Karpas-422 (cell line): ENCODE measurements around the gene RIPOR2. TPM values are rescaled to one million over a fixed set of nuclear protein-coding genes. Genes with fewer than 3 reads are reported as not detected.

Experiments used
- DNase-seq: peaks from one replicate; pipeline ENCODE4 v3.0.0-alpha.2; 2015
- H2AFZ ChIP-seq: fragments of 200-600 bp; sonication (generic); 2 replicates; pipeline ENCODE4 v1.6.1; 2014; ENCODE audit warnings: antibody characterized with exemption, low read length, mixed read lengths
- H3K27ac ChIP-seq: fragments of 200-600 bp; sonication (generic); 2 replicates; pipeline ENCODE4 v1.5.1; 2014; ENCODE audit warnings: mild to moderate bottlenecking, low read length, moderate library complexity
- H3K27me3 ChIP-seq: fragments of 200-600 bp; sonication (generic); 2 replicates; pipeline ENCODE4 v1.6.1; 2014; ENCODE audit warnings: low read length, mixed read lengths
- H3K36me3 ChIP-seq: fragments of 200-600 bp; sonication (generic); 2 replicates; pipeline ENCODE4 v1.6.1; 2014; ENCODE audit warnings: low read length, mixed read lengths; ENCODE audit not compliant: insufficient read depth
- H3K4me1 ChIP-seq: fragments of 200-600 bp; sonication (generic); 2 replicates; pipeline ENCODE4 v1.6.1; 2014; ENCODE audit warnings: mild to moderate bottlenecking, low read length, mixed read lengths
- H3K4me2 ChIP-seq: fragments of 200-600 bp; sonication (generic); 2 replicates; pipeline ENCODE4 v1.6.1; 2014; ENCODE audit warnings: low read length, low read depth, mild to moderate bottlenecking; ENCODE audit not compliant: poor library complexity, severe bottlenecking
- H3K4me3 ChIP-seq: fragments of 200-600 bp; sonication (generic); 2 replicates; pipeline ENCODE4 v1.5.1; 2014; ENCODE audit warnings: mild to moderate bottlenecking, antibody characterized with exemption, low read length, mixed read lengths
- H3K79me2 ChIP-seq: fragments of 200-600 bp; sonication (generic); 2 replicates; pipeline ENCODE4 v1.6.1; 2014; ENCODE audit warnings: mild to moderate bottlenecking, low read length, mixed read lengths
- H3K9ac ChIP-seq: fragments of 200-600 bp; sonication (generic); 2 replicates; pipeline ENCODE4 v1.6.0; 2014; ENCODE audit warnings: low read length
- H3K9me2 ChIP-seq: fragments of 200-600 bp; sonication (generic), shearing (Covaris generic); replicated peaks from 2 replicates; pipeline ENCODE4 v1.6.0; 2014; ENCODE audit warnings: mild to moderate bottlenecking, low read length, moderate library complexity; ENCODE audit not compliant: insufficient read depth
- H3K9me3 ChIP-seq: fragments of 300-700, 200-600 bp; sonication (generic); 2 replicates; pipeline ENCODE4 v1.6.1; 2014; ENCODE audit warnings: low read length, mixed read lengths
- H4K20me1 ChIP-seq: fragments of 200-600 bp; sonication (generic); 2 replicates; pipeline ENCODE4 v1.6.1; 2014; ENCODE audit warnings: mild to moderate bottlenecking, antibody characterized with exemption, low read length, low read depth; ENCODE audit not compliant: insufficient read depth
- total RNA-seq: library from RNA; depleted of rRNA; stranded (reverse); fragments of >200 nt; shearing (Covaris generic); gene quantifications from 2 replicates; pipeline ENCODE4 v1.2.3, GENCODE V29; 2014; ENCODE audit warnings: low replicate concordance

RIPOR2 gene
- total RNA-seq, 1 experiment from 2014 or later = 72.1 TPM

GRCh38 chr6:24797596-24798216 lies 138.1 kb downstream of the RIPOR2 start:
- DNase-seq = no peak
- no peaks in the 10 kb centered on the region for H4K20me1 ChIP-seq
- no peaks in the 10 kb centered on the region for H3K9me2 ChIP-seq
- H3K27ac ChIP-seq = no peak overlapping the region
- H2AFZ ChIP-seq = no peak overlapping the region
- no peaks in the 10 kb centered on the region for H3K4me1 ChIP-seq
- H3K4me2 ChIP-seq = no peak overlapping the region
- H3K4me3 ChIP-seq = no peak overlapping the region
- no peaks in the 10 kb centered on the region for H3K79me2 ChIP-seq
- H3K27me3 ChIP-seq = no peaks in the 10 kb centered on the region
- H3K36me3 ChIP-seq = no peaks in the 10 kb centered on the region; the same call in 1 of the 2 replicates
- no peak overlapping the region for H3K9ac ChIP-seq
- no peaks in the 10 kb centered on the region for H3K9me3 ChIP-seq

GRCh38 chr6:24796616-24797290 lies 139.0 kb downstream of the RIPOR2 start:
- H3K27ac ChIP-seq = no peak overlapping the region
- H3K9me2 ChIP-seq = no peaks in the 10 kb centered on the region
- no peaks in the 10 kb centered on the region for H3K27me3 ChIP-seq
- H3K79me2 ChIP-seq = no peaks in the 10 kb centered on the region
- no peaks in the 10 kb centered on the region for H3K36me3 ChIP-seq
- H3K4me1 ChIP-seq = no peaks in the 10 kb centered on the region
- no peak overlapping the region for H3K4me2 ChIP-seq
- no peaks in the 10 kb centered on the region for H4K20me1 ChIP-seq
- H2AFZ ChIP-seq = no peak overlapping the region
- DNase-seq = no peak
- H3K4me3 ChIP-seq = no peak overlapping the region
- H3K9me3 ChIP-seq = no peaks in the 10 kb centered on the region
- H3K9ac ChIP-seq = no peak overlapping the region

- Histone ChIP-seq H2AFZ (no peak overlapping the region), H3K4me3 (no peak overlapping the region), H3K4me2 (no peak overlapping the region), H3K4me1 (no peaks in the 10 kb centered on the region), H3K27ac (no peak overlapping the region), H3K9me3 (no peaks in the 10 kb centered on the region), H3K36me3 (no peaks in the 10 kb centered on the region), H4K20me1 (no peaks in the 10 kb centered on the region), H3K9me2 (no peaks in the 10 kb centered on the region), H3K9ac (no peak overlapping the region), H3K27me3 (no peaks in the 10 kb centered on the region), H3K79me2 (no peaks in the 10 kb centered on the region)
- no peak for DNase-seq
Measured at GRCh38 chr6:24795106-24795505, 140.7 kb downstream of the RIPOR2 start.

- Histone ChIP-seq H3K36me3 (peaks cover 47% of the 10 kb centered on the region), H3K27ac (no peak overlapping the region), H3K9ac (no peak overlapping the region), H3K9me3 (no peaks in the 10 kb centered on the region), H3K79me2 (peaks cover 7% of the 10 kb centered on the region), H3K27me3 (no peaks in the 10 kb centered on the region), H2AFZ (no peak overlapping the region), H3K4me2 (no peak overlapping the region), H4K20me1 (no peaks in the 10 kb centered on the region), H3K4me3 (no peak overlapping the region), H3K9me2 (no peaks in the 10 kb centered on the region), H3K4me1 (no peaks in the 10 kb centered on the region)
- DNase-seq = no peak
Measured at GRCh38 chr6:24788031-24788665, 147.6 kb downstream of the RIPOR2 start.

- H3K4me2 ChIP-seq = no peak overlapping the region
- H4K20me1 ChIP-seq = peaks cover 9% of the 10 kb centered on the region; the same call in 1 of the 2 replicates
- H3K9me3 ChIP-seq = no peaks in the 10 kb centered on the region
- no peak for DNase-seq
- H3K4me1 ChIP-seq = peaks cover 32% of the 10 kb centered on the region
- no peak overlapping the region for H2AFZ ChIP-seq
- no peak overlapping the region for H3K27ac ChIP-seq
- H3K36me3 ChIP-seq = peaks cover 70% of the 10 kb centered on the region
- no peak overlapping the region for H3K4me3 ChIP-seq
- H3K79me2 ChIP-seq = peaks cover 75% of the 10 kb centered on the region
- no peaks in the 10 kb centered on the region for H3K27me3 ChIP-seq
- H3K9ac ChIP-seq = no peak overlapping the region
- H3K9me2 ChIP-seq = no peaks in the 10 kb centered on the region
Measured at GRCh38 chr6:24780206-24780605, 155.6 kb downstream of the RIPOR2 start.

- Histone ChIP-seq H3K27me3 (no peaks in the 10 kb centered on the region), H3K79me2 (peaks cover 75% of the 10 kb centered on the region), H4K20me1 (peaks cover 9% of the 10 kb centered on the region; the same call in 1 of the 2 replicates), H2AFZ (no peak overlapping the region), H3K9me3 (no peaks in the 10 kb centered on the region), H3K4me2 (peak overlapping the region; percentile 83), H3K4me1 (peaks cover 33% of the 10 kb centered on the region), H3K9me2 (no peaks in the 10 kb centered on the region), H3K4me3 (no peak overlapping the region), H3K9ac (no peak overlapping the region), H3K36me3 (peaks cover 63% of the 10 kb centered on the region), H3K27ac (no peak overlapping the region)
- DNase-seq = no peak
Measured at GRCh38 chr6:24779416-24780016, 156.2 kb downstream of the RIPOR2 start.

- peaks cover 9% of the 10 kb centered on the region; the same call in 1 of the 2 replicates for H4K20me1 ChIP-seq
- H3K27ac ChIP-seq = no peak overlapping the region
- peaks cover 57% of the 10 kb centered on the region for H3K36me3 ChIP-seq
- no peaks in the 10 kb centered on the region for H3K9me3 ChIP-seq
- H3K79me2 ChIP-seq = peaks cover 70% of the 10 kb centered on the region
- no peak overlapping the region for H2AFZ ChIP-seq
- peaks cover 37% of the 10 kb centered on the region for H3K4me1 ChIP-seq
- DNase-seq = no peak
- peak overlapping the region; percentile 83 for H3K4me2 ChIP-seq
- H3K9me2 ChIP-seq = no peaks in the 10 kb centered on the region
- no peaks in the 10 kb centered on the region for H3K27me3 ChIP-seq
- no peak overlapping the region for H3K9ac ChIP-seq
- H3K4me3 ChIP-seq = no peak overlapping the region
Measured at GRCh38 chr6:24778878-24779277, 156.9 kb downstream of the RIPOR2 start.

- peaks cover 70% of the 10 kb centered on the region for H3K79me2 ChIP-seq
- H3K36me3 ChIP-seq = peaks cover 53% of the 10 kb centered on the region
- no peak overlapping the region for H2AFZ ChIP-seq
- H3K27ac ChIP-seq = 0 out of 2 replicates have a peak overlapping the region, but pooled peaks have one; percentile 9
- peaks cover 9% of the 10 kb centered on the region; the same call in 1 of the 2 replicates for H4K20me1 ChIP-seq
- H3K4me1 ChIP-seq = peaks cover 37% of the 10 kb centered on the region
- H3K9ac ChIP-seq = 0 out of 2 replicates have a peak overlapping the region, but pooled peaks have one; percentile 99
- H3K27me3 ChIP-seq = no peaks in the 10 kb centered on the region
- no peaks in the 10 kb centered on the region for H3K9me2 ChIP-seq
- no peak for DNase-seq
- peak overlapping the region; percentile 94 for H3K4me3 ChIP-seq
- no peaks in the 10 kb centered on the region for H3K9me3 ChIP-seq
- H3K4me2 ChIP-seq = peak overlapping the region; percentile 83
Measured at GRCh38 chr6:24778121-24778520, 157.6 kb downstream of the RIPOR2 start.
